Muscle layer of colon (tissue), 2 donors: ENCODE results near the gene RBMX.

ENCODE experiments used
- H3K27ac ChIP-seq: one replicate; pipeline ENCODE4 v1.7.0; 2013; ENCODE audit warnings: low read depth, mild to moderate bottlenecking, low read length, moderate library complexity
- H3K27me3 ChIP-seq, 2 donors: one replicate each; pipeline ENCODE4 v1.7.0; 2013; ENCODE audit warnings: low read length in 2 of 2, mild to moderate bottlenecking in 2 of 2; ENCODE audit not compliant: insufficient read depth in 2 of 2, control insufficient read depth in 1 of 2
- H3K36me3 ChIP-seq: one replicate; pipeline ENCODE4 v1.7.0; 2013; ENCODE audit warnings: mild to moderate bottlenecking, low read length; ENCODE audit not compliant: insufficient read depth
- H3K4me1 ChIP-seq: one replicate; pipeline ENCODE4 v1.7.0; 2013; ENCODE audit warnings: mild to moderate bottlenecking, low read length; ENCODE audit not compliant: insufficient read depth
- H3K4me3 ChIP-seq, 2 donors: one replicate each; pipeline ENCODE4 v1.7.0; 2013; ENCODE audit warnings: low read length in 2 of 2, low read depth in 1 of 2, mild to moderate bottlenecking in 1 of 2, moderate library complexity in 1 of 2
- H3K9ac ChIP-seq: one replicate; pipeline ENCODE4 v1.7.0; 2013; ENCODE audit warnings: low read length
- H3K9me3 ChIP-seq: one replicate; pipeline ENCODE4 v1.7.0; 2013; ENCODE audit warnings: mild to moderate bottlenecking, low read length
- donor health status: abdominal sarcoma.
- donor health status: Adenocarcinoma of cecum.

RBMX gene

GRCh38 chrX:136861877-136862276 is 18.6 kb downstream of the RBMX start:
- Histone ChIP-seq H3K4me3 (no peak overlapping the region), H3K4me1 (no peaks in the 10 kb centered on the region), H3K9me3 (no peaks in the 10 kb centered on the region), H3K36me3 (peaks cover 13% of the 10 kb centered on the region), H3K27me3 (no peaks in the 10 kb centered on the region), H3K27ac (no peak overlapping the region), H3K9ac (no peak overlapping the region)

GRCh38 chrX:136858007-136858756 is 22.3 kb downstream of the RBMX start:
- H3K36me3 ChIP-seq: peaks cover 10% of the 10 kb centered on the region
- H3K27ac ChIP-seq: no peak overlapping the region
- no peaks in the 10 kb centered on the region for H3K9me3 ChIP-seq
- no peaks in the 10 kb centered on the region for H3K4me1 ChIP-seq
- H3K4me3 ChIP-seq: no peak overlapping the region
- no peaks in the 10 kb centered on the region for H3K27me3 ChIP-seq
- no peak overlapping the region for H3K9ac ChIP-seq

- Histone ChIP-seq H3K9ac (no peak overlapping the region), H3K4me3 (no peak overlapping the region), H3K36me3 (peaks cover 11% of the 10 kb centered on the region), H3K27ac (no peak overlapping the region), H3K4me1 (no peaks in the 10 kb centered on the region), H3K27me3 (no peaks in the 10 kb centered on the region), H3K9me3 (no peaks in the 10 kb centered on the region)
These were observed 24.0 kb downstream of the RBMX start for GRCh38 chrX:136856551-136856950.

- H3K27me3 ChIP-seq: no peaks in the 10 kb centered on the region
- H3K9me3 ChIP-seq: no peaks in the 10 kb centered on the region
- H3K36me3 ChIP-seq: peaks cover 8% of the 10 kb centered on the region
- no peak overlapping the region for H3K9ac ChIP-seq
- H3K4me1 ChIP-seq: no peaks in the 10 kb centered on the region
- H3K27ac ChIP-seq: no peak overlapping the region
- H3K4me3 ChIP-seq: no peak overlapping the region
These were observed 24.5 kb downstream of the RBMX start for GRCh38 chrX:136856050-136856449.

GRCh38 chrX:136851526-136851925 is 29.0 kb downstream of the RBMX start:
- H3K27ac ChIP-seq: no peak overlapping the region
- H3K36me3 ChIP-seq: peaks cover 10% of the 10 kb centered on the region
- no peaks in the 10 kb centered on the region for H3K9me3 ChIP-seq
- H3K9ac ChIP-seq: no peak overlapping the region
- H3K4me1 ChIP-seq: no peaks in the 10 kb centered on the region
- no peak overlapping the region for H3K4me3 ChIP-seq
- no peaks in the 10 kb centered on the region for H3K27me3 ChIP-seq

GRCh38 chrX:136850441-136851175 is 29.9 kb downstream of the RBMX start:
- Histone ChIP-seq H3K4me1 (no peaks in the 10 kb centered on the region), H3K36me3 (peaks cover 10% of the 10 kb centered on the region), H3K4me3 (no peak overlapping the region), H3K27me3 (no peaks in the 10 kb centered on the region), H3K9me3 (no peaks in the 10 kb centered on the region), H3K9ac (no peak overlapping the region), H3K27ac (no peak overlapping the region)

GRCh38 chrX:136849395-136849794 is 31.1 kb downstream of the RBMX start:
- Histone ChIP-seq H3K4me3 (no peak overlapping the region), H3K36me3 (peaks cover 10% of the 10 kb centered on the region), H3K9me3 (no peaks in the 10 kb centered on the region), H3K27ac (no peak overlapping the region), H3K27me3 (no peaks in the 10 kb centered on the region), H3K9ac (no peak overlapping the region), H3K4me1 (no peaks in the 10 kb centered on the region)

GRCh38 chrX:136847874-136848273 is 32.7 kb downstream of the RBMX start:
- H3K27me3 ChIP-seq: no peaks in the 10 kb centered on the region
- no peaks in the 10 kb centered on the region for H3K4me1 ChIP-seq
- no peak overlapping the region for H3K9ac ChIP-seq
- peaks cover 9% of the 10 kb centered on the region for H3K36me3 ChIP-seq
- no peak overlapping the region for H3K27ac ChIP-seq
- no peak overlapping the region for H3K4me3 ChIP-seq
- H3K9me3 ChIP-seq: no peaks in the 10 kb centered on the region

GRCh38 chrX:136839196-136839595 is 41.3 kb downstream of the RBMX start:
- H3K27ac ChIP-seq: no peak overlapping the region
- no peak overlapping the region for H3K9ac ChIP-seq
- H3K36me3 ChIP-seq: no peaks in the 10 kb centered on the region

GRCh38 chrX:136835761-136836160 is 44.8 kb downstream of the RBMX start:
- Histone ChIP-seq H3K27me3 (no peaks in the 10 kb centered on the region), H3K36me3 (no peaks in the 10 kb centered on the region), H3K4me3 (no peak overlapping the region), H3K4me1 (no peaks in the 10 kb centered on the region), H3K9me3 (no peaks in the 10 kb centered on the region), H3K9ac (no peak overlapping the region), H3K27ac (no peak overlapping the region)

More at GRCh38 chrX:136839196-136839595, 41.3 kb downstream of the RBMX start:
- no peaks in the 10 kb centered on the region for H3K4me1 ChIP-seq
- no peaks in the 10 kb centered on the region for H3K9me3 ChIP-seq
- no peak overlapping the region for H3K4me3 ChIP-seq
- no peaks in the 10 kb centered on the region for H3K27me3 ChIP-seq

- no peaks in the 10 kb centered on the region for H3K4me1 ChIP-seq
- H3K36me3 ChIP-seq: no peaks in the 10 kb centered on the region
These were observed 51.1 kb downstream of the RBMX start for GRCh38 chrX:136829413-136829812.

More at GRCh38 chrX:136829413-136829812, 51.1 kb downstream of the RBMX start:
- Histone ChIP-seq H3K27ac (no peak overlapping the region), H3K4me3 (no peak overlapping the region), H3K27me3 (no peaks in the 10 kb centered on the region), H3K9me3 (no peaks in the 10 kb centered on the region), H3K9ac (no peak overlapping the region)
